DOHH2 (cell line): ENCODE measurements around the gene MROH7.

ENCODE experiments used
- EZH2phosphoT487 ChIP-seq: fragments of 200-600 bp; sonication (generic); IDR thresholded peaks from 2 replicates; pipeline ENCODE4 v1.6.1; 2017; ENCODE audit warnings: borderline replicate concordance, mild to moderate bottlenecking, antibody characterized with exemption, low read length, moderate library complexity, mixed read lengths
- TF ChIP-seq, protein P1 (sequence below): fragments of 200-600 bp; sonication (generic); IDR thresholded peaks from one replicate; pipeline ENCODE4 v1.5.1; 2014; ENCODE audit warnings: antibody characterized with exemption, mild to moderate bottlenecking, low read depth, low read length; ENCODE audit not compliant: poor library complexity, severe bottlenecking

DNA sequence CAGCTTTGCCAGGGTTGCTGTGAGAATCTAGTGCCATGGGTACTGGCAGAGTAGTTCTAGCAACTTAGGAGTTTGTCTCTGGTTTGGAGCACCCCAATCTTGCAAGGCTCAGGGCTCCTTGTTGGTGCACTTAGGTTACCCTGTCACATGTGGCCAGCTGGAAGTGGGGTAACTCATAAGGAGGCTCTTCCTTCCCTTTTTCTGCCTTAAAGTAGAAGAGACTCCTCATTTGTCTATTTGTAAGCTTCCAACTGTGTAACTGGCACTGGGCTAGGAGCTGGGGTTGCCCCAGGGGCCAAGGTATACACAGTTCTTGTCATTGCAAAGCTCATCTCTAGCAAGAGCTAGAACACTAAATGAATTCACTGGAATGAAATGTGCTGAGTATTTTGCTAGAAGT lies 10.6 kb downstream of the MROH7 start:
- TF ChIP-seq, protein P1, sequence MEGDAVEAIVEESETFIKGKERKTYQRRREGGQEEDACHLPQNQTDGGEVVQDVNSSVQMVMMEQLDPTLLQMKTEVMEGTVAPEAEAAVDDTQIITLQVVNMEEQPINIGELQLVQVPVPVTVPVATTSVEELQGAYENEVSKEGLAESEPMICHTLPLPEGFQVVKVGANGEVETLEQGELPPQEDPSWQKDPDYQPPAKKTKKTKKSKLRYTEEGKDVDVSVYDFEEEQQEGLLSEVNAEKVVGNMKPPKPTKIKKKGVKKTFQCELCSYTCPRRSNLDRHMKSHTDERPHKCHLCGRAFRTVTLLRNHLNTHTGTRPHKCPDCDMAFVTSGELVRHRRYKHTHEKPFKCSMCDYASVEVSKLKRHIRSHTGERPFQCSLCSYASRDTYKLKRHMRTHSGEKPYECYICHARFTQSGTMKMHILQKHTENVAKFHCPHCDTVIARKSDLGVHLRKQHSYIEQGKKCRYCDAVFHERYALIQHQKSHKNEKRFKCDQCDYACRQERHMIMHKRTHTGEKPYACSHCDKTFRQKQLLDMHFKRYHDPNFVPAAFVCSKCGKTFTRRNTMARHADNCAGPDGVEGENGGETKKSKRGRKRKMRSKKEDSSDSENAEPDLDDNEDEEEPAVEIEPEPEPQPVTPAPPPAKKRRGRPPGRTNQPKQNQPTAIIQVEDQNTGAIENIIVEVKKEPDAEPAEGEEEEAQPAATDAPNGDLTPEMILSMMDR, result no peak
- no peak for TF ChIP-seq EZH2phosphoT487
